AML-193 (cell line): ENCODE measurements around the gene STIMATE.

Experiments
- DNase-seq, 2 experiments: peaks; one replicate each; lab custom pipeline; 2025; lab: John Stamatoyannopoulos, UW

Gene STIMATE

GRCh38 chr3:52866427-52866826 lies 30.9 kb downstream of the STIMATE start:
- DNase-seq = no peak

DNA sequence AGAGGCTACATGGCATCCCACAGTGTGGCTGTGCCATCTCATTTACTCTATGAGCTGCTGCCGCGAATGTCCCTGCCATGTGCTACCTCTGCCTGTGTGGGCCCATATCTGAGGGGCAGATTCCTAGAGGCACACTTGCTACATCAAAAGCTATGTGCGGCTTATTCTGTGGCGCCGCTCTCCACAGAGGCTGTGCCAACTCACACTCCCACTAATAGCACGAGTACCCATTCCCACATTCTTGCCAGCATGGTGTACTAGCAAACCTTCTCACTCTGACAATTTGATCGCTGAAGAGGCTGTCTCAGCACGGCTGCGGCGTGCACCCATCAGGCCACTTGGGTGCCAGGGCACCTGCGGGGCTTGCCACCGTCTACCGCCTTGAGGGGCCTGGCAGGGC lies 31.4 kb downstream of the STIMATE start:
- no peak for DNase-seq

- no peak for DNase-seq
Measured at GRCh38 chr3:52860424-52860768, 37.0 kb downstream of the STIMATE start.

DNA sequence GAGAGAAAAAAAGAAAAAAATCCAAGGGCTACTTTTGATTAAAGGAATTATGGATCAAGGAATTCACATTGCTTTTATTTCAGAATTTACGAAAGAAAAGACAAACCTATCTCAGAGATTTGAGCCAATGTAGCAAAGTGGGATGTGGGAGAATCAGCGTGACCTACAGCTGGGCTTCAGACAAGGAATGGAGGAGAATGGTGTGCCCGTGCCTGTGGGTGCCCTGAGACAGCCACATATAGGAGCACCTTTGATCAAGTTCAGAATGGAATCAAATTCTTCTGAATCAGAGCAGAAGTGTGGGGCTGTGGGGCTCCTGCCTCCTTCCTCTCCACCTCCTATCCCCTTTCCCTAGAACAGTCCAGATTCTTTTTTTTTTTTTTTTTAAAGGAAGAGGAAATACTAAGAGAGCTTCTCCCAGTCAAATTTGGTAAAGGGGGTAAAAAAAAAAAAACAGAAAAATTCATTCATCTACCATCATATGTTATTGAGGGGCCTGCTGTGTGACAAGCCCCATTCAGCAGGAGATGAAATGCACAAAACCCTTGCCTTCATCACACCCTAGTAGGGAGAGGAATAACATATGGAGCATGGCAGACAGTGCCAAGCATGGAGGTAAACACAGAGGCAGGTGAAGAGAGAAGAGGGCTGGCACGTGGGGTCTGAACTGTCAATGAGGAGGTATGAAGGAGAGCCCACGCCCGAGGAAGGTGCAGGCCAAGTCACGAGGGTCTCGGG lies 37.5 kb downstream of the STIMATE start:
- no peak for DNase-seq

- no peak for DNase-seq
Measured at GRCh38 chr3:52857864-52858263, 39.5 kb downstream of the STIMATE start.

DNA sequence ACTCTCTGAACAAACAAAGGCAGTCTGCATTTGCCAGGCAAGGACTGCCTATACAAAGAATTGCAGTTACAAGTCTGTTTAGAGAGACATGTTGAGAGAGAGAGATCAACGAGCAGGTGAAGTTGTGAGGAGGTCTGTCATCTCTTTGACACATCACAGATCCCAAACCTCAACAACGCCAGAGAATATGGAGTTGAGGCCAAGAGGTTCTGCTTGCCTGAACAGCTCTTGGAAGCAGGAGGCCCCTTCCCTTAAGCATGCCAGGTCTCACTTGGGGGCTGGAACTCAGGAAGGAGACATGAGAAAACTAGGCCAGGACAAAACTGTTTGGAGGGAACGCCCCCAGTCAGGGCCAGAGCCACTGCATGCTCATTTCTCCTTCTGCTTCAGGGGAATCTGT lies 40.2 kb downstream of the STIMATE start:
- DNase-seq = no peak

DNA sequence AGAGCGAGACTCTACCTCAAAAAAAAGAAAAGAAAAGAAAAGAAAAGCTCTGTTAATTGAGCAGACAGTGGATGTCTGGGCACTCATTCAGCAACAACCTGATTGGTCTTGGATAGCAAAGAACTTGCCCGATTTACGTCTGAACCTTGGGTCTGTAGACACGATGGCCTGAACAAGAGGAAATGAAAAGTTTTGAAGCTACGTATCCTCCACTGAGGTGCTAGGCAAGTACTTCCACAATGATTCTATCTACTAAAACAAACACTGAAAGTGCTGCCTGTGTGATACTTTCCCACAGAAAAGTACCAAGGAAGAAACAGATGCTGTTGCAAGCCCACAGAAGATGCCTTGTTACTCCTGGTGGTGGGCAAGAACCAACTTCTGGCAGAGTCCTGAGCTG lies 40.7 kb downstream of the STIMATE start:
- no peak for DNase-seq

GRCh38 chr3:52854013-52854412 lies 43.3 kb downstream of the STIMATE start:
- no peak for DNase-seq

DNA sequence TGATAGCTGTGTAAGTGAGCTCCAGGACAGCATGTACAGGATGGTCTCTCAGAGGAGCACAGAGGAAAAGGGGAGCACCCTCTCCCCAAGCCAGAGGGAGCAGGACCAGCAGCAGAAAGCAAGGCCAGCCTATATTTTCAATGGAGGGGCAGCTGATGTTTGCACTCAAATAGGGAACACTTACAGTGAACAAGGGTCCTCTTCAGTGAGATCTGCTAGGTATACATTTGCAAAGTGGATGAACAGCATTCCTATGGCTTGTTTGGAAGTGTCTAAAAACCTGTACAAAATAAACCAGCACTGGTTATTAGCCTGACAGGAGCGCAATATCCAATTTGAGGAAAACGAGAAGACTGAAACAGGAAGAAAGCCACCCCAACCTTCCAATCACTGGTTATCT lies 44.9 kb downstream of the STIMATE start:
- no peak for DNase-seq

GRCh38 chr3:52851348-52851747 lies 46.0 kb downstream of the STIMATE start:
- DNase-seq = peak; percentile 76 to 78

DNA sequence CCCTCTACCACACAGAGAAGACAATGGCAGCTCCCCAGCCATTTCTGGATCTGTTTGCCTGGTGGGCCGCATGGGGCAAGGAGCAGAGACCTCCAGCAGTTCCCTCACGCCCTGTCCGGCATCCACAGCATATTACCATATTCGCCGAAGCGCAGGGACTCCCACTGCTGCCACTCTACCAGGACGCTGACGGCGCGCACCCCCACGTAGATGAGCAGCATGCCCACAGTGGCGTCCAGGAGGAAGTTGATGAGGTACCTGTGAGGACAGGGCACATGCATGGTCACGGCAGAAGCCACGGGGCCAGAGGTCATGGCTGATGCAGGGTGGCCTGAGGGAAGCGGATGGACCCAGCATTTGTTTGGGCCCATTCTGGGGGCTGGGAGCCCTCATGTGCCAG lies 47.7 kb downstream of the STIMATE start:
- DNase-seq = no peak

GRCh38 chr3:52848617-52849016 lies 48.7 kb downstream of the STIMATE start:
- DNase-seq = no peak

GRCh38 chr3:52847726-52848125 lies 49.6 kb downstream of the STIMATE start:
- DNase-seq = no peak

DNA sequence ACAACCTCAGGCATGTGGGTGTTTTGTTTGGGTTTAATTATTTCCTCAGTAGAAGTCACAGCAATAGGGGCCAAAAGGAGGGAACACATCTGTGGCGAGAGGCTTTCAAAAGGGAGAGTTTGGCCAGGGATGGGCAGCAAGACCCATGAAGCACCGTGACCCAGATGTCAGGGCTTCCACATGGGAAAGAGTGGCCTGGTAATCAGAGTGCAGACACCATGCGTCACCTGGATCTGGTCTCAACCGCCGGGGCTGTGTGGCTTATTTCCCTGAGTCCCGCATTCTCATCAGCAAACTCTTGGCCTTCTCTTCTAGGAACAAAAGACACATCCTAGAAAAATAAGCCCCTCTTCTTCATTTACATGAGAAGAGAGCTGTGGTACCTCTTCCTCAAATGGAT lies 50.1 kb downstream of the STIMATE start:
- no peak for DNase-seq

- no peak for DNase-seq
Measured at GRCh38 chr3:52846432-52846965, 50.8 kb downstream of the STIMATE start.

GRCh38 chr3:52845691-52846431 lies 51.5 kb downstream of the STIMATE start:
- peak in 1 of 2 experiments; percentile 13 for DNase-seq

- DNase-seq = no peak
Measured at GRCh38 chr3:52845157-52845556, 52.2 kb downstream of the STIMATE start.

DNA sequence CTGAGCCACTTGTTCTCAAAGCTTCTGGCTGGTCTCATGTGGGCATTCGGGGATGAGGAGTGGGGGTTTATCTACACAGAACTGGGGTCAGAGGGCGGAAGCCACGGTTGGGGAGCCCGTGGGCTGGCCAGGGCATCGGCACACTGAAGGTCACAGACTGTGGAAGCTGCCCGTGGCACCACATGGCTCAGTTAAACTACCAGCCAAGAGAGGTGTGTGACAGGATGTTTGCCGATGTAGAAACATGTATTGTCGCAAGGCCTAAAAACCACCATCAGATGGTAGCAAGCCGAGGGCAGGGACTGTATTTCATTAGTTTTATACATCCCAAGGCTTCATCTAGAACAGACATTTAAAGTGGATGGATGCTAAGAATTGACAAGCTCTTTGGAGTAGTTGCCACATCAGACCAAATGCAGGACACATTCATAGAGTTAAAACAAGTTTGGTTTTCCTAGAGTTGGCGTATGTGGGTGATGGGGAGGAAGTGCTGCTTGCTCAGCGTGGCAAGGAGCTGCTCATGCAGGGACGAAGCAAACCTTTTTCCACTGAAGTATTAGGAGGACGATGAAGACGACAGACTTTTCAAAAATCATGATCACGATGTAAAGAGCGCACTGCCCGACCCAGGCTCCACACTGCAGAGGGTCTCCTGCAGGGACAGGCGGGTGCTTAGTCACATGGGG lies 52.9 kb downstream of the STIMATE start:
- DNase-seq = no peak

DNA sequence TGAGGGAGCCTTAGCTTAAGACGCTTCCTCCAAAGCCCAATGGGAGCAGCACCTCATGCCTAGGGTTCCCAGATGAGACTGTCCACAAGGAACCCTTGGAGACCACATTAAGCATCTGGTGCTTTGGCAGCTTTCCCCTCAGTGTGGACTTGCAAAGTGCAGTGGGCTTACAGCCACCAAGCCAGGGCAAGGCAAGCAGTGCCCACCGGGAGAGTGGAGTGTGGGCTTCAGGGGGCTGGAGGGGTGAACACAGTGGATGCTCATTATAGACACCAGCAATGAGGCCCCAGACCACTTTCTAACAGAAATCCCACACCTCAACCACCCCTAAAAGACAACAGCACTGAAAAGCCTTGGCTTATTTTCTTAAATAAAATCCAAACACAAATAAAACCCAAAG lies 53.5 kb downstream of the STIMATE start:
- no peak for DNase-seq

GRCh38 chr3:52843108-52843865 lies 54.1 kb downstream of the STIMATE start:
- DNase-seq = no peak

DNA sequence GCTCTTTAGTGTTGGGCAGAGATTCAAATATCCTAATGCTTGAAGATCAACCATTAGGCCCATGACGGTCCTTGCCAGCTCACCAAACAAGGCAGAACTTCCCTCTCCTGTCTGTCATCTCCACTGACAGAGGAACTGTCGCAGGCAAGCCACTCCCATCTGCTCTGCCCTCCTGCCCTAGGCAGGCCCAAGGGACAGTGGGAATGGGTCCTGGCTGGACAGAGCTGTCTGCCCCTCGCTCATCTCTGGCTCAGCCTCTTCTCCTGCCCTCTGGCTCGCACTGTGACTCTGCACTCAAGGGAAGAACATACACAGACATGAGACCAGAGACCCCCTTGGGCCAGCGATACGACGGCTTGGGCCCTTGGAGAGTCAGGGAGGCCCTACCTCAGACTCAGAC lies 54.9 kb downstream of the STIMATE start:
- no peak for DNase-seq

DNA sequence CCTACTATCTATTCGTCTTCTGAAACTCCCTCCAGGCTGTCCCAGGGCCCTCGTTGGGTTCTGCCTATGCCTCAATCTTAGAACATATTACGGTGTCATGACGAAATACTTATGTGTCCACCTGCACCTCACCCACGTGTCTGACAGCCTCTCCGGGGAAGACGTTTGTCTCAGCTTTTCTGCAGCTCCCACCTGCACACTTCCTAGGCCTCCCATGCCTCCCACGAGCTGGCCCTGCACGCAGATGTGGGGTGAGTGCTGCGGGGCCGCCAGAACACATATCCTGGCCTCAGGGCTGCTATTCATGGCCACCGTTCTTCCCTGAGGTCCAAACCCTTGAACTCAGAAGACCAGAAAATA lies 55.4 kb downstream of the STIMATE start:
- no peak for DNase-seq
